ENCODE results near the gene OLFML1.
"Not testable (repeated sequence)": the region's sequence is repeated elsewhere in the genome, so short reads cannot be mapped to it uniquely, and the experiment has no call there.

The OLFML1 gene

DNA sequence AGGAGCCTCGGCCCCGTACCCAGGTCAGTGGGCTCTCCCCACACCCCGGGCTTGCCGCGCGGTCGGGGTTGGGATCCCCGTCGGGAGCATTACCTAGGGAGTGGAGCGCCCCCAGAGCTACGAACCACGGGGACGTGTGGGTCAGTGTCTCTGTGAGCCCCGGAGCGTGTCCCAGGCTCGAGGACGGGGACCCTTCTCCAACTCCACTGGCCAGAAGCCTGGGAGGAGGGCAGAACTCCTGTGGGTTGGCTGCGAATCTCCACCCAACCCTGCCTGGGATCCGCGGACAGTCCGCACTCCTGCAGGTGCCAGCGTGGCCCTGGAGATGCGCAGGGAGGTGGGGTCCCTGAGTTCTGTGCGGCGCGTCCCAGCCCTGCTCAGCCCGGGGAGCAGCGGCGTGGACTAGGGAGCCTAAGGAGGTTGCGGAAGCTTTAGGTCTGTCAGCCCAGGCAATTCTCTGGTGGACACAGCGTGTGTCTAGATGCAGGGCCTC lies 28.8 kb downstream of the OLFML1 start:
- peak overlapping the region; percentile 98 for H3K4me3 ChIP-seq (ENCODE audit: low read depth, low read length)
- TF ChIP-seq, protein P1, sequence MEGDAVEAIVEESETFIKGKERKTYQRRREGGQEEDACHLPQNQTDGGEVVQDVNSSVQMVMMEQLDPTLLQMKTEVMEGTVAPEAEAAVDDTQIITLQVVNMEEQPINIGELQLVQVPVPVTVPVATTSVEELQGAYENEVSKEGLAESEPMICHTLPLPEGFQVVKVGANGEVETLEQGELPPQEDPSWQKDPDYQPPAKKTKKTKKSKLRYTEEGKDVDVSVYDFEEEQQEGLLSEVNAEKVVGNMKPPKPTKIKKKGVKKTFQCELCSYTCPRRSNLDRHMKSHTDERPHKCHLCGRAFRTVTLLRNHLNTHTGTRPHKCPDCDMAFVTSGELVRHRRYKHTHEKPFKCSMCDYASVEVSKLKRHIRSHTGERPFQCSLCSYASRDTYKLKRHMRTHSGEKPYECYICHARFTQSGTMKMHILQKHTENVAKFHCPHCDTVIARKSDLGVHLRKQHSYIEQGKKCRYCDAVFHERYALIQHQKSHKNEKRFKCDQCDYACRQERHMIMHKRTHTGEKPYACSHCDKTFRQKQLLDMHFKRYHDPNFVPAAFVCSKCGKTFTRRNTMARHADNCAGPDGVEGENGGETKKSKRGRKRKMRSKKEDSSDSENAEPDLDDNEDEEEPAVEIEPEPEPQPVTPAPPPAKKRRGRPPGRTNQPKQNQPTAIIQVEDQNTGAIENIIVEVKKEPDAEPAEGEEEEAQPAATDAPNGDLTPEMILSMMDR (IDR thresholded peaks at IDR 0.05; ENCODE audit: borderline replicate concordance, insufficient read depth, low read depth, low read length): no peak

DNA sequence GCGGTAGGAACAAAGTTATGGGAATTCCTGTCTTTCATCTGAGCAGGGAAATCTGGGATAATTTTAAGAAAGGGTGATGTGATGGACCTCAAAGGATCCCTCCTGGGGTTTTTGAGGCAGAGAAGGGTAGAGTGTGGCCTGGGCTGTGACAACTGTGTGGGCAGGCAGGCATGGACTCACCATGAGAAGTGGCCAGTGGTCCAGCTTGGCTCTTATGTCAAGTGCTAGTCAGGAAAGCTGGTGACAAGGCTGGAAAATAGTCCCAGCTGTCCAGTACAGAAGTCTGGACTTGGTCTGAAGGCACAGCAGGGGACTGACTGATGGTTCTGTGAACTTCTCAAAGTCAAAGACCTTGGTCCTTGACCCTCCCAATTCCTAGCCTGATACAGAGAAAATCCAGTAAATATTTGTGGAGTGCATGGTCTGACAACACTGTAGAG lies 30.2 kb downstream of the OLFML1 start:
- H3K4me3 ChIP-seq (ENCODE audit: low read depth, low read length): peak overlapping the region; percentile 98
- TF ChIP-seq, protein P1 (IDR thresholded peaks at IDR 0.05; ENCODE audit: borderline replicate concordance, insufficient read depth, low read depth, low read length): no peak

DNA sequence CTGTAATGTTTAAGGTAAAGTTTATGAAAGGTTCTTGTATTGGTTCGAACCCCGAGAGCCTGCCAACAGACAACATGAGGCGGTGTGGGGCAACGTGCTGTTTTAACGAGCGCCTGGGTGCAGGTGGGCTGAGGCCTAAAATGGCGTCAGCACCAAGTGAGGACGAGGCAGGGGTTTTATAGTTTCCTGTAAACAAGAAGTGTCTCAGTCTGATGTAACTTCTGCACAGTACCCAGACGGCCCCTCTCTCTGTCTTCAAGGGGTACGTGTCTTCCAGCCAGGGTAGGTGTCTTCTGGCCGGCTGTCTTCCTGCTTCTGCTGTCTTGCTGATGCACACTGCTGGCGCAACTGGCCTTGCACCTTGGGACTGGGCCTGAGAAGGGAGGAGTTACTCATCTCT lies 31.2 kb downstream of the OLFML1 start:
- H3K4me3 ChIP-seq (ENCODE audit: low read depth, low read length): peak overlapping the region; percentile 98
- TF ChIP-seq, protein P1 (IDR thresholded peaks at IDR 0.05; ENCODE audit: borderline replicate concordance, insufficient read depth, low read depth, low read length): no peak

DNA sequence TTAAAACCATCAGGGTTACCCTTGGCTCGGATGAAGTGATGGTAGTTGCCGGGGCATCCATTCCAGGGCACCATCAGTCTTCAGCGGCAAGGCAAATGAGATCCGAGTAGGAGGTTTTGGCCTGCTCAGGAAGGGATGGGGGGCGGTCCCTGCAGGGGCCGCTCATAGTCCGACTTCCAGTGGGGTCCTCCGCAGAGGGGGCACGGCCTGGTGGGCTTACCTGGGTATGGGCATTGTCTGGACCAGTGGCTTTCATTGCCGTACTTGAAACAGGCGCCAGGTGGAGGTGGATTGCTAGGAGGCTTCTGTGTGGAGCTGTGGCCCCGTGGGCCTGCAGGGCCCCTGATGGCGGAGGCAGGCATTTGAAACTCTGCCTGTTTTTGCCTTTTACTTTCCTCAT lies 32.4 kb downstream of the OLFML1 start:
- not testable (repeated sequence) for H3K4me3 ChIP-seq (ENCODE audit: low read depth, low read length)

DNA sequence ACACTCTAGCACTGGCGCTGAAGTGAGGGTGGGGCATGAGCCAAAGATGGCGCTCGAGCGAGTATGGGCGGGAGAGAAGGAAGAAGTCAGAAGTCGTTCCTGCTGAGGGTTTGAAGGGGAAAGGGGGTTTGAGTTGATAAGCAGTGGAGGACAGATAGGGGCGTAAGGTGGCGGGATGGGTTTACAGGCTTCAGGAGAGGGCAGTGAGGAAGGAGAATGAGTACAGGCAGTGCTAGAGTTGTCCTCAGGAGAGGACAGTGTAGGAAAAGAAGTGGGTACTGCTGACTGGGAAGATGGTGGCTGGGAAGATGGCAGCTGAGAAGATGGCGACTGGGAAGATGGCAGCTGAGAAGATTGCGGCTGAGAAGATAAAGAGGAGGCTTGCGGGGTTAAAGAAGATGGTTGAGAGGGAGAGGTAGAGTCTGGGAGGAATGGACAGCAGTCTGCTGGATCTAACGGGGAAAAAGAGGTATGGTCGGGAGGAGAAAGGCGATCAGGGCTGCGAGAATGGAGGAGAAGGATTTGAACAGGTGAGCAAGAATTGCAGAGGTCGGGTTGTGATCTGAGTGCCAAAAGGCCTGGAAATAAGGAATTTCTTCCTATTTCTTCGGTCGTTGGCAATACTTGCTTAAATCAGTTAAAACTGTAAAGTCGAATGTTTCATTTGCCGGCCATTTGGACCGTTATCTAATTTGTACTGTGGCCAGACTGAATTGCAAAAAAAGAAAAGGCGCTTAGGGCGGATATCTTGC lies 33.7 kb downstream of the OLFML1 start:
- TF ChIP-seq, protein P1 (IDR thresholded peaks at IDR 0.05; ENCODE audit: borderline replicate concordance, insufficient read depth, low read depth, low read length): no peak
- H3K4me3 ChIP-seq (ENCODE audit: low read depth, low read length): peak overlapping the region; percentile 55

DNA sequence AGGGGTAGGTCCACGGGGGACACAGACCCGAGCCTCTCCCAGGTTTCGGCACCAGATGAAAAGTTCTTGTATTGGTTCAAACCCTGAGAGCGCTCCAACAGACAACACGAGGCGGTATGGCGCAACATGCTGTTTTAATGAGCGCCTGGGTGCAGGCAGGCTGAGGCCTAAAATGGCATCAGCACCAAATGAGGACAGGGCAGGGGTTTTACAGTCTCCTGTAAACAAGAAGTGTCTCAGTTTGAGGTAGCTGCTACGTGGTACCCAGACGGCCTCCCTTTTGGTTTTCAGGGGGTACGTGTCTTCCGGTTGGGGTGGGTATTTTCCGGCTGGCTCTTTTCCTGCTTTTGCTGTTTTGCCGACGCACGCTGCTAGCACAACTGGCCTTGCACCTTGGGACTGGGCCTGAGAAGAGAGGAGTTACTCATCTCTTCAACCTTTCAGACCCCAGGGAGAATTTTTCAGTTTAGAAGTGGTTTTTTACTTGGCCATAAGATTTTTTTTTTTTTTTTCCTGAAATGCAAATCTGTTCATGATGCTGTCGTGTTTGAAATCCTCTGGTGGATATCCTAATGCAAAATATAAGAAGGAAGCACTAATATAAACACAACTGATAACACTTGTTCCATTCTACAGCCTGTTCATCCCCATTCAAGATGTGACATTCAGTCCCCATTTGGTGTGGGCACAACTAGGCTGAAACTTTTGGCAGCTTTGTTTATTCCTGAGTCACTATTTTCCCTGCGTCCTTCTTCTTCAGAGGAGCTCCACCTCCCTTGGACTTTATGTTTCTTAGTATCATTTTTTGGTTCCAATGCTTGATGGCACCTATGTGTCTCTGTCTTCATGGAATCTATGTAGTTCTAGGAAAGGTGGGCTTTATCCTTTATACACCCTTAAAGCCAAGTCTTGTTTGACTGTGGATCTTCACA lies 35.0 kb downstream of the OLFML1 start:
- peak overlapping the region; percentile 55 for H3K4me3 ChIP-seq (ENCODE audit: low read depth, low read length)

DNA sequence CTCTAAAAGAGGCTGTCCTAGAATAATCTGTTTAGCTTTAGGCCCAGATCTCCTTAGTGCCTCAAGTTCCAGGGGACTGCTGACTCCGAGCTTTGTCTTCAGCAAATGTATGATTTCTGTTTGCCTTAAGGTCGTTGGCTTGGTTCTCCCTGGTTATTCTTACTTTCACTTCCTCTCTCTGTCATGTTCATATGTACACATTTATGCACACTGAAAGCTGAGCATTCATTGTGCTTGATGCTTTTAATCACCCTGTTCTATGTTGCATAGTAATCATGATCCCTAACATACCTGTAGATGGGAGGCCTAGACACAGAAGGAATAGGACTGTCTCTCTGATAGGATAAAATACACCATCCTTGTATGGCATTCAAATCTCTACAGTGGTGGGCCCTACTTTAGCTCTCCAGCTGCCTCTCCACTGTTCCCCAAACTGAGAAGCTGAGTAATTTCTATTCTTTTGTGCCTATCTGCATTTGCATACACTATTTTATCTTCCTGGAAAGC lies 35.7 kb downstream of the OLFML1 start:
- TF ChIP-seq, protein P1 (IDR thresholded peaks at IDR 0.05; ENCODE audit: borderline replicate concordance, insufficient read depth, low read depth, low read length): no peak
- H3K4me3 ChIP-seq (ENCODE audit: low read depth, low read length): no peak overlapping the region

More for the DNA sequence above, 35.0 kb downstream of the OLFML1 start:
- TF ChIP-seq, protein P1 (IDR thresholded peaks at IDR 0.05; ENCODE audit: borderline replicate concordance, insufficient read depth, low read depth, low read length): no peak

Data from GM12875 (cell line).